Measurements from ENCODE around the gene KIF13A.
"Not testable (repeated sequence)": the region's sequence is repeated elsewhere in the genome, so short reads cannot be mapped to it uniquely, and the experiment has no call there.

Gene KIF13A

DNA sequence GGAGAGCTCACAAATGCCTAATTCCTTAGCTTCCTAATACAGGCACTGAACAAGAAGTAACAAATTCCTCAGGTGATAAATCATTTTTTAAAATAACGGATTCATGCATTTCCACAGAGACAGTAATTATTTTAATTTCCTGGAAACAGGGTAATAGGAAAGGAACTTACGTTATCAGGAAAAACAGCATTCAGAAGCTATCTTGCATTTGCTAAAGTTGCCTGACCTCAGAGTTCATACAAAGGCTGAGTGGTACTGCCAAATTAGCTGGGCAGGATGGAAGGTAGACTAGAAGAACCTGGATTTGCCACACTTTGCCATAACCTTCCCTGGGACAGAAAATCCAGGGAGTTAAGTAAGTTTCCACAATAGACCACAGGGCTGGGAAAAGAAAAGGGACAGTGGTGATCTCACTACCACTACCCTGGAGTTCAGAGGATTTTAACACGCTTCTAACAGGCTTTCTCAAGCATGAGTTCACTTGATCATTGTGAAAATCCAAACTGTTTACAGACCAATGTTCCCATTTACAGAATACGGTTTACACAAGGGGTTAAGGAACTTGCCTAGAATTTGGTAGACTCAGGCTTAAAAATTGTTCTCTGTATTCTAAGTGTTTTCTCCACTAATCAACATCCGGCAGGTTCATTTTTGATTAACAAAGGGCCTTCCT lies 57.0 kb downstream of the KIF13A start:
- DNase-seq, result no peak

DNA sequence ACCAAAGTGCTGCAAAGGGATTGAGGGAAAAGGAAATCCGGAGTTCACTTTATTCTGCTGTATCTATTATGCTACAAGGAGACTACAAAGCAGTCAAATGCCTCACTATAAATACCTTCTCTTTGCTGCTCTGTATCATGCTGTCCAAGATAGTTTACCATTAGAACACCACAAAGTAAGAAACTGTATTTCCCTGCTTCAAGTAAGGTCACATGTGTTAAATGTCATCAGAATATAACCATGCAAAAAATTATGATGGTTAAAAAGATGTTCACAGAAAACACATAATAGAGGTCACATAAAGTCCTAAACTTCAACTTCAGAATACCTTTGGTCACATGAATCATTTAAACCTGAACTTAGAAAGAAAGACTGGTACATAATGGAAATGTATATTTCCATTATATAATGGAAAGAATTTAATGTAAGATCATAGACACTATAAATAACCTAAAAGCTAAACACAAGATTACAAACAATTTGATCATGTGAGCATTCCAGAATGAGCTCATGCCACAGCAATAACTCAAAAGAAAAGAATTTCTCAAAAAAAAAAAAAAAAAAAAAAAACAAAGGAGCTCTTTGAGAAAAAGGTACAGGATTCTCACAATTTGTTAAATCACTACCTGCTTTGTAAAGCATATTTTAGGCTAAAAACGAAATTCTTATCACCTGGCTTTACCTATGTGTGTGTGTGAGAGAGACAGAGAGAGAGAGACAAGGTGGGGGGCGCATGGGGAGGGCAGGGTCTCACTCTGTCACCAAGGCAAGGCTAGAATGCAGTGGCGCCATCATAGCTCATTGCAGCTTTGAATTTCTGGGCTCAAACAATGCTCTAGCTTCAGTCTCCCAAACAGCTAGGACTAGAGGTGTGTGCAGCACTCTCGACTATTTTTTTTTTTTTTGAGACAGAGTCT lies 58.7 kb downstream of the KIF13A start:
- DNase-seq, result no peak

DNA sequence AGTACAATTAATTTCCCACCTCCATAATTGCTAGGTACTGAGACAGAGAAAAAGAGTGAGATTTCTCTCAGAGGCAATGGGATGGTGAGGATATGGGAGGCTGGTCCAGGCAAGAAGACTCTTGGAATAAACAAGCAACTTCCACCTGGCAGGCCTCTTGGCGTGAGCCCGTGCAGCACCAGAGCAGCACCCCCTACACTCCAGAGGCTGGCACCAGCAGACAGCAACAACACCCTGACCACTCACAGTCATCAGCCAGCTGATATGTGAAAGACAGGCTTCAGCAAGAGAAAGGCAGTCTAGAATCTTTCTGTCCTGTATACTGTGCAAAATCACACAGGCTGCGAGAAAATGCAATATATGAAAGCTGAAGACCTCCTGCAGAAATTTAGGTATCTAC lies 59.7 kb downstream of the KIF13A start:
- DNase-seq, result no peak

DNA sequence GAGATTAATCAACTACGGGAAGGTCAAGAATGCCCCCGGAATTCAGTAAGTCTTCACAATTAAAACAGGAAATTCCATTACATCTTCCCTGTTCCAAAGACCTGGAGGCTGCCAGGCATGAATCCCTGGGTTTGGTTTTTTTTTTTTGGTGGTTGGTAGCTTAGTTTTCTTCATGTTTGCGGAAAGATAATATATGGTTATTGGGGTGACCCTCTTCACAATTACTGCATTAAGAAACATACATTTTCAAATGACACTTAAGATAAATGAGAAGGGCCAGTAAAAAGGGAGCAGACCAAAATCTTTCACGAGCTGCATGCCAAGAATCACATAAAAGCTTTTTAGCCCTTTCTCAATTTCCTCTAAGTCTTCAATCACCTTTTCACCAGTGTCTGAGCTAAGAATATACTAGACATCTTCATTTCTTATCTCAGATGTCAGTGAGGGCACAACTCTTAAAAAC lies 64.0 kb downstream of the KIF13A start:
- DNase-seq, result no peak

DNA sequence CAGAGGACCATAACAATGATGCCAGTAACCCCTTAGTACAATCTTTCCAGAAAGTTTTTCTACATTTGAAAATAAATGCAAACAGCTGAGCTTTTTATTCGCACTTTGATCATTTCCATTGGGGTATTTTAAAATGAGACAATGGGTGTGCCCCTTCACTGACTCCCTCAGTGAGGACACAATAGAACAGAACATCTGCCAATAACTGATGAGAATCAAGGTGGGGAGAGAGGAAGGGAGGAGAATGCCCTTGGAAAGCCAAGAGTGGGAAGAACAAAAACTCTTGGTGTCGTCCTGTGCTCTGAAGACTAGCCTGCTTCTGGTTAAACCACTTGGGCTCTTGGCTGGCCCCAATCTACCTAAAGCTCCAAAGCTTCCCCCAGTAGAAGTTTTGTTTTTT lies 66.0 kb downstream of the KIF13A start:
- DNase-seq, result no peak

DNA sequence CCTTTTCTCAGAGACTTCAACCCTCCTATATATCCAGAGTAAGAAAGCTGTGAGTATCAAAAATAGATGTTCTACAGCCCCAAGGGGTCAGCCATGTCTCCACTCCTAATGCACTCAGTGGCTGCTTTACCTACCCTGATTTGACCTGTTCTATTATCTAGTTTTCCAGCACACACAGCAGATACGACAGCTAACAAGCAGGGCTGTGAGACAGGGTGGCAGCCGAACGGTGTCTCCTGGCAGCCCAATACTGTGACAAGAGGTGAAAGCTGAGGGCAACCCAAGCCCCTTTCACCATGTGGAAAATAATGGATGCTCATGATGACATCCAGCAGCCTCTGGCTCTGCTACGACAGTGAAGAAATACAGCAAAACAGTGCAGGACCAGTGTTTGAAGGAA lies 67.9 kb downstream of the KIF13A start:
- DNase-seq, result no peak

DNA sequence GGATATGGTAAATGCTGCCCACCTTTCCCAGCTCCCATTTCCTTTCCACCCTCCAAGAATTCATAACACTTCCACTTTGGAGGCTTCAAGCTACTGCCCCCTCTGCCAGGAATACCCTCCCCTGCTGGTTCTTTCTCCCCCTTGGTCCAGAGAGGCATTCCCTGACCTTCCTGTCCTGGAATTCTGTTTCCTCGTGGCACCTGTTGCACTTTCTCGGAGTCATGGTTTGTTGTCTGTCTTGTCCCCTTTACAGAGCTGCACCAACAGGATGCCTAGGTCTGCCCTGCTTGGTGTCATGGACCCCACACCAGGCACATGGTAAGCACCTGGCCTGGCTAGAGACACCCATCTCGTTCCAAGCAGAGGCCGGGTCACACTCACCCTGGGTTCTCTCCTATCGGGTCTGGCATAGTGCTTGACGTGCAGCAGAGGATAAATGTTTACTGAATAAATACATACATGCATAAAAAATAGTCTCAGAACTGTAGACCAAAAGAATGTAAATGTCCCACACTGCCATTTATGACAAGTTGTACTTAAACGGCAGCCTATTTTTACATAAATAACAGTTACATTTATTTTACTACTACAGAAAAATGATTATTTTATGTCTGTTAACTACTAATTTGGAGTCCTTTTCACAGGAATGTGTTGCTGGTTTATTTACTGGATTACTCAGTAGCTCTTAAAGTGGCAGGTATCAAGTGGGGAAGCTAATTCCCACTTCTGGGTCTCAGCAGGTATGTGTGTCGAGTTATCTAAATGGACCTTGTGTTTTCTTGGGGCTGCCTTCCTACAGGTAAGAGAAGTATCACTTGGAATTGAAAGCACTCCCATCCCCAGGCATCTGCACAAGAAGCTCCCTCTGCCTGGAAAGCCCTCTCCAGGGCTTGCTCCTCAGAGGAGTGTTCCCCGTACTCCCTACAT lies 69.3 kb downstream of the KIF13A start:
- DNase-seq, result no peak

DNA sequence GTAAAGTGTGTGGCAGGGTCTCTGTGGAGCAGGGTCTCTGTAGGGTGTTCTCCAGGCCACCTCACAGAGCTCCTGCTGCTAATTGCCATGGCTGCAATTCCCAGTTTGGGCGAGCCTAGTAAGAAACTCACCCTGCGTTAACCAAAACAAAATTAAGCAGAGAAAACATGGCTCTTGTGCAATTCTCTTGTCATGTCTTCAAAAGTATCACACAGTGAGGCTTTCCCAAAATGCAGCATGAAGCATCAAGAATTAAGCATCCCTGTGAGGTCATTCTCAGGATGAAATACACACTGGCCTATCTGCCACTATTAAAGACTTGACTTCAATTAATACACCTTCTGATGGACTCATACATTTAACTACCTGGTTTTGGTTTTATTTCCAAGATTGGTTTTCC lies 72.8 kb downstream of the KIF13A start:
- no peak for DNase-seq

DNA sequence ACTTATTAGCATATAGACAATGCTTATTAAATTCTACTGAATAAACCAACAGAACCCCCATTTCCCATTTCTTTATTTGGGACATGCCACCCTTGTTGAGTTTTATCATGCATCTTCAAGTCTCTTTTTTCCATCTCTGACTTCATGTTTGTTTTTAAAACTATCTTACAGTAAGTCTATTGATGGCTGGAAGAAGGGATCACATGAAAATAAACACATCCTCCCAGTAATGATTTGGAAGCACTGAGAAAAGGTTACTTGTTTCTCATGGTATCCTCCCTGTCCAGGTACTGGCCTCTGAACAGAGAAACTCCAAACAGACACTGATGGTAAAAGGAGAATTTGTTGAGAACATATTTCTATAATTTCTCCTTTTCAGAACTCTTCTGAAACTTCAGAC lies 74.9 kb downstream of the KIF13A start:
- no peak for DNase-seq

DNA sequence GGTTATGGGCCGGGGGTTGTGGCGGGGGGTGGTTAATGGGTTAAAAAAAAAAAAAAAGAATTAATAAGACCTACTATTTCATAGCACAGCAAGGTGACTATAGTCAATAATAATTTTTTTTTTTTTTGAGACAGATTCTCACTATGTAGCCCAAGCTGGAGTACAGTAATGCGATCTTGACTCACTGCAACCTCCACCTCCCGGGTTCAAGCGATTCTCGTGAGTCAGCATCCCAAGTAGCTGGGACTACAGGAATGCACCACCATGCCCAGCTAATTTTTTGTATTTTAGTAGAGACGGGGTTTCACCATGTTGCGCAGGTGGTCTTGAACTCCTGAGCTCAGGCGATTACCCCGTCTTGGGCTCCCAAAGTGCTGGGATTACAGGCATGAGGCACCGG lies 75.8 kb downstream of the KIF13A start:
- DNase-seq, result not testable (repeated sequence)

DNA sequence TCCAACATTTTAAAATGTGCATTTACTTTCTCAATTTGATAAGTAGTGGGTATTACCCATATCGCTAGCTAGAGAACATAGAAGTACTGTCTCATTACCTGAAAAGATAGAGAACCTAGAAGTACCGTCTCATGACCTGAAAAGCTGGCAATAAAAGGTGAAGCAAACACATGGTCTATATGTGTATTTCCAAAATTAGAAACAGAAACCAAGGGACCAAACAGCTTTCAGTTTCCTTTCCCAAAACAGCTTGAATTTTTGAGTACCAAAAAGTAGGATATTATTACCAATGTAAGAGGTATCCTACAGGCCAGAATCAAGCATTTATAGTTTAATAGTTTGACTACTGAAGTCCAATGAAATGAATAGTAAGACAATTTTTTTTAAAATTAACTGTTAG lies 77.2 kb downstream of the KIF13A start:
- DNase-seq, result no peak

DNA sequence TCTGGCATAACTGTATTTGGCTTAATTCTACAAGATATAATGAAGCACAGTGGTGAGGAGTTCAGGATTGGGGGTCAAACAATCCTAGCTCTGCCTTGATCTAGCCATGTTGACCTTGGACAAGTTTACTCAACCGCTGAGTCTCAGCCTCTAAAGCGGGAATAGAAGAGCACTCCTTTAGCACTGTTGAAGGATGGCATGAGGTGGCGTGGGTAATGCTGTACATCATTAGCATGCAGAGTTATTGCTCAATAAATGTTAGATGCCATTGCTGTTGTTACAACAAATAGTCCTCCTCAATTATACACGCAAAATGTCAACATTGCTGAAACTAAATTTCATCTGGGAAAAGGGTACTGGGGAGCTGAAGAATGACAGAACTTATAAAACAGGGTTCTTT lies 78.6 kb downstream of the KIF13A start:
- DNase-seq, result no peak

DNA sequence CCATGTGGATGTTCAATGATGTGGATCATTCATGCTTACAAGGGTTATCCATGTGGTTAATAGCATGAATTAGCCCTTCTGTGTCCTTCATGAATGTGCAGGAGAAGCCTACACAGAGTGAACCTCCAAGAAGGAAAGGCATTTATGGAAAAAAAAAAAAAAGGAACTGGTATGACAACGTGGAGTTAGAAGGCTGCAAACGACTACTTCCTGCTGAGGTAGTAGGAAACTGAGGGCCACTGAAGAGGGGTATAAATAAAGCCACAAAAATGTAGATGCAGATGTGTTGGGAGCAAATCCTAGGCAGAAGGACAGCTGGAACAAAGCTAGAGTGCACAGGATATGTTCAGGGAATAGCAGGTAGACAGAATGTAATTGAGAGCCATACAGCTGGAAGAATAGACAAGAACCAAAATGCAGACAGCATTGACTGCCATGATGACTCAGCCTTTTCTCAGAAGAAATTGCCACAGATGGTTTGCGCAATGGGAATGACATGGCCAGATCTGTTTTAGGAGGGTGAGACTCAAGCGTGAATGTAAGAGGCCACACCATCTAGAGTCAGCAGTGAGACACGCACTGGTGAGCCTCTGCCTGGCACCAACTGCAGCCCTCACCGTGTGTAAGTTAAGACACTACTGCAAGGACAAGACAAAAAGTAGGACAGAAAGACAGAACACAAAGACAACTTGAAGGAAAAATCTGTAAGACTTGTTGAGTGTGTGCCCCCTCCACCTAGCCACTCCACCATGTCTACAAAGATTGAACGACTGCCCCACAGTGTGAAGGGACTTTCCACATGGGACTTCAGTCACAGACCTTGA lies 79.8 kb downstream of the KIF13A start:
- DNase-seq, result no peak

DNA sequence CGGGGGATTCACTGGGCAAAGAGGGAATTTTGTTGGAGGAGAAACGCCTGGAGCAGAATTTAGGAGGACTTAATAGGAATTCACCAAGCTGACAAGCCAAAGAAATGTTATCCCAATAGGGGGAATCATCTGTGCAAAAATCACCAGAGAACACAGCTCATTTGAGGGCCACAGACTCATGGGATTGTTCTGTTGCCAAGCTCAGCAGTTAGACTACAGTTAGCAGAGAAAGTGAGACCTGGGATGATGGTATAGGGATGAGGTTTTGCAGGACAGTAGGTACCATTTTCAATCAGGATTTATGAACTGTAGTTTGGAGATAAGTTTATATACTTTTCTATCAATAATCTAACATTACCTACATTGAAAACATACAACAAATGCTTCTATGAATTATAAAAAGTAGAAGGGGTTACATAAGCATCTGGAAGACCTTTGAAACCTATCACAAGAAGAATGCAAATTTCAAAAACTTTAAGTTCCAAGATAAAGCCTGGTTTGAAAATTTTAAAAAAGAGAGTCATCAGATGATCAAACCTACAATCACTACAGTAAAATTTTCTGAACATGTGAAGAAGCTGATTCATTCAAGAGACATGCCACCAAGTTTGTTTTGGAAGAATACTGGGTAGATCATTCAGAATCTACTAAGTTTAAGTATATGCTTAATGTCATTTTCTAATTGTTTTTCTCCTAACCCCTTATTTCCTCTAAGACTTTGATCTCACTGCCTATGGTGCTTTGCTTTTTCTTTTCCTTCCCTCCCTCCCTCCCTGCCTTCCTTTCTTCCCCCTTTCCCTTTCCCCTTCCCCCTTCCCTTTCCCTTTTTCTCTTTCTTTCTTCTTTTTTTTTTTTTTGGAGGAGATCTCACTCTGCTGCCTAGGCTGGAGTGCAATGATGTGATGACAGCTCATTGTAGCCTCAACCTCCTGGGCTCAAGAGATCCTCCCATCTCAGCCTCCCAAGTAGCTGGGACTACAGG lies 81.5 kb downstream of the KIF13A start:
- no peak for DNase-seq

DNA sequence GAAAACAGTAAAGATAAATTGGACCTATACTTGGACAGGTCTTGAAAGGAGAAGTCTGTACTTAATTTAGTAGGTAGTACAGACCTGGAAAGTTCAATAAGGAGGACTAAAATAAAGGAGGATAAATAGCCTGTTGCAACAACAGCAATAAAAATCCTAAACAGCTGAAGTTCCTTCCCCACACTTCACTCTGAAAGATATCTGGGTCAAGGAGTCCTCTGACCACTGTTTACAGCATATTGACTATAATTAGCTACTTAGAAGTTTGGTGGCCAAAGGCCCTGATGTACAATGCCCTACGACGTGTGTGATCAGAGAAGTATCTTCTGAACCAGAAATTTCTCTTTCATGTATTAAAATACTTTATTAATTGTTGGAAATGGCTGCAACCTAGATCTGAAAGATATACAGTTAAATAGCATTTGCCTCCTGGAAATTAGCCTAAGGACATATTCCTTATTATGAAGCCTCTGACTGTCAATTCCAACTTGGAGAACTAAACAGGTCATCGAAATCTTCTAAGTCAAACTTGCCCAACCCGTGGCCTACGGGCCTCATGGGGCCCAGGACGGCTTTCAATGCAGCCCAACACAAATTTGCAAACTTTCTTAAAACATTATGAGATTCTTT lies 82.8 kb downstream of the KIF13A start:
- no peak for DNase-seq

DNA sequence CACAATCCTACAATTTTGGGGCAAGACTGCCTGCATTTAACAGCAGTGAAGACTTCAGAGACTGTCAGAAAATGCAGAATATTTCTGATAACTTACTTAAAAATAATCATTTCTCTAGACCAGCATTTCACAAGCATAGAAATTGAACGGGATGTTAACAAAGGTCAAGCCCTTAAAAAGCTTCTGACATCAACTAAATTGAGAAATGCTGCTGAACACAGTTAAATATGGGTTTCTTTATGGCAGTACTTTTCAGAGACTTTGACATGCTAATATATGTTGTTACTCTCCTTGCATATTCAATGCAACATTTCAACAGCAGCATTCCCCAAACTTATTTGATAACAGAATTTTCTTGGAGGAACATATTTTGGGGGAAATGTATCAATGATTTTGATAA lies 84.5 kb downstream of the KIF13A start:
- DNase-seq, result no peak

DNA sequence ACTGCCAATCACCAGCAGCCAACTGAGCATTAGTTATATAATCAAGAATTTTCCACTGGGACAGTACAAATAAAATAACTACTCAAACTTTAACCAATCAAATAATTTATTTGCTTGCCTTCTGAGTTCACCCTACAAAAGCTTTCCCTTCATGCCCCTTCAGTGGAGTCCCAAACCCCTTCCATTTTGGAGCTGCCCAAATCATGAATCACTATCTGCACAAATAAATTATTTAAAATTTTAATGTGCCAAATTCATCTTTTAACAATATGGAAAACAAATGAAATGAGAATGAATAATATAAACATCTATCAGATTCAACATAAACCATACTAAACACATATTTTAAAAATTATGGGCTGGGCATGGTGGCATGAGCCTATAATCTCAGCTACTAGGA lies 85.9 kb downstream of the KIF13A start:
- DNase-seq, result no peak

DNA sequence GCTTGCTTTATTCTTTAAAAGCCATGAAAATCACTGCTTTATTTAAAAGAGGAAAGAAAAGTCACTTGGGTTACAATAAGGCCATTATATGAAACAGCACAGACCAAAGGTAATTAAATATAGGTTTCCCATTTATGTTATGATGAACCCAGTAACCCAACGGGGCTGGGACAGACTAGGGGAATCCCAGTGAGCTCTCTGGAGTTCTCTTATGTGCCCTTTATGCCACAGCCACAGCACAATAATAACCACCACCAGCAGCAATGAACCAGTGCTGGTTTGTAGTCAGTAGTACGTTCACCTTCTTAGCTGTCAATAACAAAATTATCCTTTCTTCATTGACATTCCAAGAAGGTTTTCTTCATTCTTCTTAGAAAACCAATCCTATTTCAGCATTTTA lies 87.4 kb downstream of the KIF13A start:
- no peak for DNase-seq

DNA sequence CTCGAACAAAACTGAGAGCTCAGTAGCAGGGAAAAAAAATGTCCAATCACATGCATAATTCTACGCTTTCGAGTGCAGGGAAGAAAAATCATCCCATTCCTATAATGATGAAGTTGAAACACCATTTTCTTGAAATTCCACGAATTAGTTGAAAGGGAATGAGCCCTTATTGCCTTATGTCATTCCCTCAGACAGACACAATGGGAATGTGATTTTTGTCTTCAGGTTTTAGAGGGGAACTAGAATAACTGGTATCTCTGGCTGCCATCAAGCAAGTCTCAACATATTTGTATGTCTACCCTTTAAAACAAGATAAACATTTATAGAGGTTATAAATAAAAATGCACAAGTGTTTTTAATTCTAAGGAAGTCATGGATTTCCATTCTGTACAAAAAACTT lies 87.9 kb downstream of the KIF13A start:
- DNase-seq, result no peak

DNA sequence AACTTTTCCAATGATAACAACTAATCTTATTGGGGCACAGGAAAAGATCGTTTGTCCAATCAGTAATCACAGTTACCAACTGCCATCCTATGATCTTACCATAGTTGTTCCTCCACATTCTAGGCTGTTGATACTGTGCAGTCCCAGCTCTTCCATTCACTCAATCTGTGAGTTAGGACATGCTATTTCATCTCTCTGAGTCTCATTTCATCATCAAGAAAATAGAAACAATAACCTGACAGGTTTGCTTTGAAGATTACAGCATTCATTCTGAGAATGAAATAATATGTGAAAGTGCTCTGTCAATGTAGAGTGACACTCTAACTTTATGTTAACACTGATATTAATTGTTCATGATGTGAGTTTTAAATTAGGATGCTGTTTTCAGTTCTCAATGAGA lies 89.8 kb downstream of the KIF13A start:
- no peak for DNase-seq

DNA sequence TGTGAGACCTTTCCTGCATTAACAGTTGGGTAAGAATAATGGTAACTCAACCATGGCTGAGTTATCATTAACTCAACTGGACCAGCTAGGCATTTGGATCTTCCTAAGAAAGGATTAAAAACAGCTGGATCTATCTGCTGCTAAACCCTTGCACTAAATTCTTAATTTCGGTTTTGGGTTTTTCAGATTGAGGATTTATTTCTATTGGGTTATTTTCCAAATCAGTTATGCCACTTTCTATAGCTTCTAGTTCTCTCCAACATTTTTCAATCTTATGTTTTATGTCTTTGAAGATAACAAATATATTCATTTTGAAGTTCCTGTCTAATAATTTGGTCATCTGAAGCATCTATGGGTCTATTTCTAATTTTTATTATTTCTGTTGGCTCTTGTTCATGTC lies 92.5 kb downstream of the KIF13A start:
- DNase-seq, result no peak

Measured in activated effector memory CD4-positive, alpha-beta T cell treated with Interleukin-2 at 50 U/mL for 16 hours (primary cell).